OCI-LY1 (cell line): ENCODE results near the gene SSBP2.

Experiments
- H2AFZ ChIP-seq: fragments of 200-600 bp; sonication (generic), shearing (Covaris generic); 2 replicates; pipeline ENCODE4 v1.6.0; 2014; ENCODE audit warnings: antibody characterized with exemption, mild to moderate bottlenecking, low read length
- H3F3A ChIP-seq: fragments of 200-600 bp; sonication (generic), shearing (Covaris generic); 2 replicates; pipeline ENCODE4 v1.6.0; 2014; ENCODE audit warnings: mild to moderate bottlenecking, antibody characterized with exemption, low read length, moderate library complexity; ENCODE audit not compliant: insufficient read depth
- H3K27ac ChIP-seq: fragments of 200-600 bp; sonication (generic); 2 replicates; pipeline ENCODE4 v1.5.1; 2014; ENCODE audit warnings: low read length, mixed run types, mild to moderate bottlenecking, low read depth; ENCODE audit not compliant: poor library complexity, severe bottlenecking
- H3K27me3 ChIP-seq: fragments of 200-600 bp; sonication (generic); 2 replicates; pipeline ENCODE4 v1.6.0; 2014; ENCODE audit warnings: antibody characterized with exemption, mild to moderate bottlenecking, low read length, moderate library complexity; ENCODE audit not compliant: insufficient read depth
- H3K36me3 ChIP-seq: fragments of 200-600 bp; sonication (generic); 2 replicates; pipeline ENCODE4 v1.6.1; 2014; ENCODE audit warnings: mild to moderate bottlenecking, antibody characterized with exemption, low read length, moderate library complexity, mixed read lengths; ENCODE audit not compliant: insufficient read depth
- H3K4me1 ChIP-seq: fragments of 200-600 bp; sonication (generic); 2 replicates; pipeline ENCODE4 v1.5.1; 2014; ENCODE audit warnings: mild to moderate bottlenecking, low read length, moderate library complexity; ENCODE audit not compliant: insufficient read depth, severe bottlenecking
- H3K4me2 ChIP-seq: fragments of 200-600 bp; sonication (generic), shearing (Covaris generic); 2 replicates; pipeline ENCODE4 v1.6.1; 2014; ENCODE audit warnings: low read length
- H3K4me3 ChIP-seq: fragments of 200-600 bp; sonication (generic); 2 replicates; pipeline ENCODE4 v1.5.1; 2014; ENCODE audit warnings: low read length, low read depth, mild to moderate bottlenecking, mixed read lengths; ENCODE audit not compliant: poor library complexity, severe bottlenecking
- H3K79me2 ChIP-seq: fragments of 200-600 bp; shearing (Covaris generic); 2 replicates; pipeline ENCODE4 v1.6.1; 2016; ENCODE audit warnings: mixed run types, low read length, mixed read lengths; ENCODE audit not compliant: insufficient read depth
- H3K9ac ChIP-seq: fragments of 200-600 bp; sonication (generic), shearing (Covaris generic); 2 replicates; pipeline ENCODE4 v1.6.1; 2014; ENCODE audit warnings: mild to moderate bottlenecking, low read length, mixed read lengths
- H3K9me2 ChIP-seq: fragments of 200-600 bp; sonication (generic), shearing (Covaris generic); 2 replicates; pipeline ENCODE4 v1.6.1; 2014; ENCODE audit warnings: low read depth, mild to moderate bottlenecking, low read length, mixed read lengths
- H3K9me3 ChIP-seq: fragments of 200-600 bp; shearing (Covaris generic); 2 replicates; pipeline ENCODE4 v1.6.1; 2014; ENCODE audit warnings: low read length, mixed read lengths
- H4K20me1 ChIP-seq: fragments of 200-600 bp; sonication (generic), shearing (Covaris generic); 2 replicates; pipeline ENCODE4 v1.6.0; 2016; ENCODE audit warnings: mild to moderate bottlenecking, low read length; ENCODE audit not compliant: insufficient read depth
- CTCF ChIP-seq: fragments of 200-600 bp; sonication (generic), shearing (Covaris generic); IDR thresholded peaks from 2 replicates; pipeline ENCODE4 v1.5.1; 2017; ENCODE audit warnings: mild to moderate bottlenecking, antibody characterized with exemption, low read length, moderate library complexity, mixed read lengths
- EZH2 ChIP-seq: fragments of 200-600 bp; sonication (generic), shearing (Covaris generic); IDR thresholded peaks from 2 replicates; pipeline ENCODE4 v1.8.0; 2017; ENCODE audit warnings: borderline replicate concordance, mixed run types, mild to moderate bottlenecking, antibody characterized with exemption, low read length, moderate library complexity, mixed read lengths

SSBP2 gene

DNA sequence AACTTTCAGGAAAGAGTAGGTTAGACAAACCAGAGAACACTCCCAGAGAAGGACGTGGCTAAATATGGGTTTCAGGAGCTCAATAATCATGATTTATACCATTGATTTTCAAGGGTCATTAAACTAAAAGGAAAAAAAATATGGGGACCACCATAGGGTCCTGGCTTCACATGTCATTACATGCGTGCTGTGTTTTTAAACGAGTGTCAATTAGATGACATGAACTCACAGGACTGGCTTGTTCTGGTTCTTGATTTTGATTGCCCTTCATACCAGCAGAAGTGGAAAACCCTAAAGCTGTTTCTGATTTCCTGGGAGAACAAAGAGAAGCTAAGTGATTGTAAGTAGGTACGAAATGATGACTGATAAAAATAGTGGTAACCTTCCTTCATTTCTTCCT is 362.7 kb downstream of the SSBP2 start:
- no peaks in the 10 kb centered on the region for H3K4me1 ChIP-seq
- H3F3A ChIP-seq, result no peaks in the 10 kb centered on the region
- H3K79me2 ChIP-seq, result no peaks in the 10 kb centered on the region
- H2AFZ ChIP-seq, result no peak overlapping the region
- no peaks in the 10 kb centered on the region for H4K20me1 ChIP-seq
- no peak overlapping the region for H3K9ac ChIP-seq
- no peaks in the 10 kb centered on the region for H3K27me3 ChIP-seq
- H3K36me3 ChIP-seq, result no peaks in the 10 kb centered on the region
- H3K4me3 ChIP-seq, result no peak overlapping the region
- TF ChIP-seq EZH2, result no peak
- no peak for TF ChIP-seq CTCF
- no peaks in the 10 kb centered on the region for H3K9me2 ChIP-seq
- no peaks in the 10 kb centered on the region for H3K9me3 ChIP-seq
- no peak overlapping the region for H3K27ac ChIP-seq
- H3K4me2 ChIP-seq, result no peak overlapping the region

- Histone ChIP-seq H3F3A (no peaks in the 10 kb centered on the region), H3K9ac (no peak overlapping the region), H3K9me3 (no peaks in the 10 kb centered on the region), H3K4me1 (no peaks in the 10 kb centered on the region), H4K20me1 (no peaks in the 10 kb centered on the region), H3K27ac (no peak overlapping the region), H3K9me2 (no peaks in the 10 kb centered on the region), H2AFZ (no peak overlapping the region), H3K36me3 (no peaks in the 10 kb centered on the region), H3K27me3 (no peaks in the 10 kb centered on the region), H3K4me2 (no peak overlapping the region), H3K79me2 (no peaks in the 10 kb centered on the region), H3K4me3 (no peak overlapping the region)
- no peak for TF ChIP-seq EZH2
- no peak for TF ChIP-seq CTCF
Measured at GRCh38 chr5:81383867-81384266, 367.0 kb downstream of the SSBP2 start.

DNA sequence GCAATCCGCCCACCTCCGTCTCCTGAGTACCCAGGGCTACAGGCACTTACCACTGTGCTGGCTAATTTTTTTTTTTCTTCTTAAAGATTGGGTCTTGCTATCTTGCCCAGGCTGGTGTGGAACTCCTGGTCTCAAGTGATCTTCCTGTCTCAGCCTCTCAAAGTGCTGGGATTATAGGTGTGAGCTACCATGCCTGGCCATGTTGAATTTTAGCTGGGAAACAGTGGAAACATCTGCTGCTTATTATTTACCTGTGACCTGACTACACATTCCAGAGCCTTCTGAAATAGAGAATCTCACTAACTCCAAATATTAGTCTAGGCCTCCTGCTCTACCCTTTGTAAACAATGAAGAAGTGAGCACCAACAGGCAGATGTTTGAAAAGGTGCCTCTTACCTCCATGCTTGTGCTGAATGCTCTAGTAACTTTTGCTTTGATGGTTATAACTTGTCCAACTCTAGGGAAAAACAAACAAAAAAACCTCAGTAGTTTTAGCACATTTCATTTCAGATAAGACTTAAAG is 379.5 kb downstream of the SSBP2 start:
- H3K4me3 ChIP-seq, result no peak overlapping the region
- no peak overlapping the region for H2AFZ ChIP-seq
- no peak overlapping the region for H3K9ac ChIP-seq
- H3K36me3 ChIP-seq, result no peaks in the 10 kb centered on the region
- H3K27me3 ChIP-seq, result no peaks in the 10 kb centered on the region
- no peaks in the 10 kb centered on the region for H3K4me1 ChIP-seq
- no peaks in the 10 kb centered on the region for H3K9me3 ChIP-seq
- no peak overlapping the region for H3K27ac ChIP-seq
- H4K20me1 ChIP-seq, result no peaks in the 10 kb centered on the region
- no peak for TF ChIP-seq CTCF
- no peak for TF ChIP-seq EZH2
- H3K9me2 ChIP-seq, result no peaks in the 10 kb centered on the region
- H3F3A ChIP-seq, result no peaks in the 10 kb centered on the region
- no peak overlapping the region for H3K4me2 ChIP-seq
- no peaks in the 10 kb centered on the region for H3K79me2 ChIP-seq
